T-helper 1 cell treated with Interleukin-12 subunit alpha and Interleukin-12 subunit beta and Interleukin-4 antibody, amounts not matched to agents 30 ng/mL and 1 ng/mL, for 36 hours (primary cell): ENCODE data around the gene CAV3. TPM values are rescaled to one million over a fixed set of nuclear protein-coding genes. Genes with fewer than 3 reads are reported as not detected.

Experiments used
- intact Hi-C: fragments of 100-400 bp; cut with micrococcal nuclease; formaldehyde crosslinking; loops from one replicate; pipeline ENCODE4 v1.15.1; 2024
- total RNA-seq: library from RNA; stranded (reverse); gene quantifications from 2 replicates; pipeline ENCODE4 v1.2.3, GENCODE V29; 2022

Gene CAV3
- total RNA-seq, 1 donor from 2014 or later = not detected

DNA sequence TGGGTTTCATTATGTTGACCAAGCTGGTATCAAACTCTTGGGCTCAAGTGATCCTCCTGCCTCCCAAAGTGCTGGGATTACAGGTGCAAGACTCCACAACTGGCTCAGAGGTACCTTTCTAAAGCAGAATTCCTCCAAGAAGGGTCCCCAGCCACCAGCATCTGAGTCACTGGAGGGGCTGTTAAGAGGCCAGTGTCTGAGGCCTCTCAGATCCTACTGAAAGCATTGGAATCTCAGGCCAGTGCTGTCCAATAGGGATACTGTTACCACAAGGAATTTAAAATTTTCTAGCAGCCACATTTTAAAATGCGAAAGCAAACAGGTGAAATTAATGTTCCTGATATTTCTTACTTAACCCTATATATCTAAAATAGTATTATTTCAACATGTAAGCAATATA lies 1.3 kb downstream of the CAV3 start:
- intact Hi-C loops = no loop called here

DNA sequence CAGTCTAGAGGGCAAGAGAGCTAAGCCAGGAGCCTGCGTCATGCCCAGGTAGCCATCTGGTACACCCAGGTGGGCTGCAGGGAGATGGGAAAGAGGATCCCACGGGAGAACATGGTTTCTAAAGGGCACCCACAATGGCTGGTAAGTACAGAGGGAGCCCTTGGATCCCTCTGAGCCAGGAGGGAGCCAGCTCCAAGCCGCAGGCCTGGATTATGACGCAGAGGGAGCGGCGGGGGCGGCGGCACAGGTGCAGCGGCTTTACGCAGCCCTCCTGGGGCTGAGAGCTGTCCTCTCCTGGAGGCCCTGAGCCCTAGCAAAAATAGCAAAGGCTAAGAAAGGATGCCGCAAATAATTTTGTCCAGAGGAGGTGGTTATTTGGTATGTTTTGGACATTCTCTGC lies 2.8 kb downstream of the CAV3 start:
- intact Hi-C loops = no loop called here

DNA sequence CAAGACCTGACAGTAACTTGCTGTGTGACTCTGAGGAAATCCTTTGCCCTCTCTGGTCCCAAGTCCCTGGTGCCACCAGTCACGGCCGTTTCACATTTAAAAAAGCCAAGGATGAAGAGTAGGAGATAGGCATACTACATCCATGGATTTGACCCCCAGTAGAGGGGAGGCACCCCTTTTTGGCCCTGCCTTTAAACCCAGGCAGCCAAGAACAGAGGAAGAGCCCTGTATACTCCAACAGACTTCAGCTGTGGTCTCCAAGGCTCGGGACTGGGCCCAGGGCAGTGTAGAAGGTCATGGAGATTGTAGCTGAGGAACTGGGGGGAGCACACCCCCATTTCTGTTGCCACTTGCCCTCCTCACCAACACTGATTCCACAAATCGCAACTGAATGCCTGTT lies 3.7 kb downstream of the CAV3 start:
- intact Hi-C loops = no loop called here

- intact Hi-C loops = no loop called here
These were observed 4.2 kb downstream of the CAV3 start for GRCh38 chr3:8737823-8738222.

GRCh38 chr3:8738639-8739038 lies 5.0 kb downstream of the CAV3 start:
- intact Hi-C loops = no loop called here

- intact Hi-C loops = no loop called here
These were observed 6.3 kb downstream of the CAV3 start for GRCh38 chr3:8739757-8740504.

- intact Hi-C loops = no loop called here
These were observed 8.1 kb downstream of the CAV3 start for GRCh38 chr3:8741581-8742261.

- intact Hi-C loops = no loop called here
These were observed 9.5 kb downstream of the CAV3 start for GRCh38 chr3:8743021-8743601.

- intact Hi-C loops = no loop called here
These were observed 10.3 kb downstream of the CAV3 start for GRCh38 chr3:8743911-8744310.

DNA sequence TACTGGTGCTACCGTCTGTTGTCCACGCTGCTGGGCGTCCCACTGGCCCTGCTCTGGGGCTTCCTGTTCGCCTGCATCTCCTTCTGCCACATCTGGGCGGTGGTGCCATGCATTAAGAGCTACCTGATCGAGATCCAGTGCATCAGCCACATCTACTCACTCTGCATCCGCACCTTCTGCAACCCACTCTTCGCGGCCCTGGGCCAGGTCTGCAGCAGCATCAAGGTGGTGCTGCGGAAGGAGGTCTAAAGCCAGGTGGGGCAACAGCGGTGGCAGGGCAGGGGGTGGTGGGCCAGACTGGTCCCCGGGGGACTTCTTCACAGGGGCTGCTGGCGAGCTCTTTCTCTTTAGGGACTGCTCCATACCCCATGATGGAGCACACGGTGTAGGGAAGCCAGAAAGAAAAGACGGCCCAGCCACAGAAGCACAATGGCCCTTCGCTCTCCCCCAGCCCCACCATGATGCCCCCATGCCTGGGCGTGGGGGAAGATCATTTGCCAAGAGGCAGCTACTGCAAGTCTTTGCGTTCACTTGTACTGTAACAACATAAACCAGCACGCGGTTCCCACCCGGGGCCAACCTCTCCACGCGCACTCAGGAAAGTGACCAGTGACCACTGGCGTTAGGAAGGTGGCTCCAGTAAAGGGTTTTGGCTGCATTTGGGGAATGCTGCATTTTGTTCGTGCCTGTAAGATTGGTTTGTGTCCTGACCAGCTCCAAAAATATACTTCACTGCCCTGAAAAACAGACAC lies 12.2 kb downstream of the CAV3 start:
- intact Hi-C loops = no loop called here

GRCh38 chr3:8746780-8747345 lies 13.3 kb downstream of the CAV3 start:
- intact Hi-C loops = no loop called here

GRCh38 chr3:8749316-8749715 lies 15.7 kb downstream of the CAV3 start:
- intact Hi-C loops = no loop called here

DNA sequence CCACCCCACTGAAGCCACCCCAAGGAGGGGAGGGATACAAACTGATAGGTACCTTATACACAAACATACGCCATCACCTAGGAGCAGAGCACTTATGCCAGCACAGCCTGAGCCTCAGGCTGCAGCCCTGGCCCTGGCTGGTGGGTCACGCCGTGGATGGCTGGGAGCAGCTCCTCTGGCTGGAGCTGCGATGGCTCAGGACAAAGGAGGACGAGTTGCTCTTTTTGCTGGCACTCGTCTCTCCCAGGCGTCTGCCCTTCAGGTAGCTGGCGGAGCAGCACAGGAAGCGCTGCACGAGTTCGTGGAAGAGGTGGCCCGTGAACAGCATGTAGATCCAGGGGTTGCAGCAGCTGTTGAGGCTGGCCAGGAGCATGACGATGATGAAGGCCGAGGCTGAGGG lies 19.2 kb downstream of the CAV3 start:
- intact Hi-C loops = no loop called here

- intact Hi-C loops = no loop called here
These were observed 21.5 kb downstream of the CAV3 start for GRCh38 chr3:8755097-8755496.

- intact Hi-C loops = no loop called here
These were observed 22.1 kb downstream of the CAV3 start for GRCh38 chr3:8755564-8756237.

DNA sequence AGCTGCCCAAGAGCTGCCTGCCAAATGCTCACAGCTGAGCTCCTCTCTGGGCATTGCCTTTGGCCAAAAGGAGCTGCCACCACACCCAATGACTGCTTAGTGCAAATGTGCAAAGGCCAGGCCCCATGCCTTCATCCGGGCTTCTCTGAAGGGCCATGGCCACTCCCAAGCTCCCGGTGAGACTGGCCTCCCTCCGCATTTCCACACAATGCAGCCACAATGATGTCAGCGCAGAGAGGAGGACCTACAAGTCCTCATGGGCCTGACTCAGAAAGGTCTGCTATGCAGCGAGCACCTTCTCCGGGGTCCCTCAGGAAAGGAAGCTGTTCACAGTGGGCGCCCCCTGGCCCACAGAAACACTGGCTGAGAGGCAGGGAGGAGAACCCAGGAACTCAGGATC lies 23.1 kb downstream of the CAV3 start:
- intact Hi-C loops = no loop called here

GRCh38 chr3:8757551-8758518 lies 24.2 kb downstream of the CAV3 start:
- intact Hi-C loops = no loop called here

GRCh38 chr3:8759038-8759707 lies 25.6 kb downstream of the CAV3 start:
- intact Hi-C loops = no loop called here

DNA sequence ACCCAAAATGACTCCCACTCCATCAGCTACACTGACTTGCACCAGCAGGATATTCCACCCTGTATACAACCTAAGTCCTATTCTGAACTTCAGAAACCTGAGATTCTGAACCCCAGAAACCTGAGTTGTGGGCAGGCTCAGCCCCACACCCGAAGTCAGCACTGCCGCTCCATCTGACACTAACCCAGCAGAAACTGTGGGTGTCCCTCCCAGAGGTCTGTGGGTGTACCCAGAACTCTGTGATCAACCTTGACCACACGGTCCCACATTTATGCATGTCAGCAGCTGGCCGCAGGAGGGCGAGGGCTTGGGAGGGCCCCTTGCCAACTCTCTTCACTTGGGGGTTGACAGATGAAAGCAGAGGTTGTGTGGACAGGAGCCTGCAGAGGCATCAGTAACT lies 26.5 kb downstream of the CAV3 start:
- intact Hi-C loops = no loop called here
